Omental fat pad (tissue), 4 donors: ENCODE data around the gene SLC26A5. TPM values are rescaled to one million over a fixed set of nuclear protein-coding genes. Genes with fewer than 3 reads are reported as not detected.

Experiments used
- ATAC-seq: fragments of 150-250 bp; one replicate; pipeline ENCODE4 v1.9.1; 2016; ENCODE audit warnings: mild to moderate bottlenecking, moderate library complexity; ENCODE audit not compliant: low FRiP score
- DNase-seq: peaks from one replicate; pipeline ENCODE4 v3.0.0-alpha.2; 2019; ENCODE audit warnings: low spot score
- CTCF ChIP-seq, 3 donors: fragments of 450-650 bp; IDR thresholded peaks; one replicate each; pipeline ENCODE4 v1.5.1; 2016 to 2017; ENCODE audit warnings: antibody characterized with exemption in 3 of 3, mild to moderate bottlenecking in 3 of 3, moderate library complexity in 2 of 3
- total RNA-seq, 4 donors: library from RNA; depleted of rRNA; stranded (reverse); fragments of >200 nt; gene quantifications; one replicate each; pipeline ENCODE4 v1.1.0, GENCODE V29; 2016

The SLC26A5 gene
- total RNA-seq, 4 donors from 2014 or later = 0.19 to 0.47 TPM; not detected in 2

GRCh38 chr7:103398483-103399127 lies 47.4 kb downstream of the SLC26A5 start:
- ATAC-seq (no peak), DNase-seq (no peak)
- no peak for TF ChIP-seq CTCF (IDR thresholded peaks at IDR 0.05)

GRCh38 chr7:103396471-103396870 lies 49.5 kb downstream of the SLC26A5 start:
- ATAC-seq (no peak), DNase-seq (no peak)
- no peak for TF ChIP-seq CTCF (IDR thresholded peaks at IDR 0.05)

GRCh38 chr7:103395071-103395470 lies 50.9 kb downstream of the SLC26A5 start:
- no peak for DNase-seq
- TF ChIP-seq CTCF (IDR thresholded peaks at IDR 0.05) = no peak
- ATAC-seq = no peak

GRCh38 chr7:103394566-103394965 lies 51.4 kb downstream of the SLC26A5 start:
- no peak for DNase-seq
- no peak for TF ChIP-seq CTCF (IDR thresholded peaks at IDR 0.05)
- no peak for ATAC-seq

GRCh38 chr7:103391976-103392375 lies 54.0 kb downstream of the SLC26A5 start:
- TF ChIP-seq CTCF (IDR thresholded peaks at IDR 0.05) = no peak
- no peak for DNase-seq
- ATAC-seq = no peak

GRCh38 chr7:103391150-103391549 lies 54.9 kb downstream of the SLC26A5 start:
- TF ChIP-seq CTCF (IDR thresholded peaks at IDR 0.05) = no peak
- no peak for ATAC-seq

GRCh38 chr7:103389263-103389662 lies 56.7 kb downstream of the SLC26A5 start:
- no peak for DNase-seq
- ATAC-seq = no peak
- TF ChIP-seq CTCF (IDR thresholded peaks at IDR 0.05) = no peak

More at GRCh38 chr7:103391150-103391549, 54.9 kb downstream of the SLC26A5 start:
- DNase-seq = no peak
